Endodermal cell (in vitro differentiated cells): ENCODE measurements around the gene GPC6. TPM values are rescaled to one million over a fixed set of nuclear protein-coding genes. Genes with fewer than 3 reads are reported as not detected.

Experiments used
- DNase-seq: peaks from one replicate; pipeline ENCODE4 v3.0.0-alpha.2; 2017
- H3K27ac ChIP-seq: 2 replicates; pipeline ENCODE4 v1.5.1; 2013; ENCODE audit warnings: mild to moderate bottlenecking, low read depth, low read length, moderate library complexity
- H3K27me3 ChIP-seq: 2 replicates; pipeline ENCODE4 v1.6.1; 2013; ENCODE audit warnings: mild to moderate bottlenecking, low read length, moderate library complexity; ENCODE audit not compliant: insufficient read depth, control insufficient read depth, poor library complexity, severe bottlenecking
- H3K36me3 ChIP-seq: 2 replicates; pipeline ENCODE4 v1.7.0; 2013; ENCODE audit warnings: mild to moderate bottlenecking, low read length, moderate library complexity; ENCODE audit not compliant: control insufficient read depth, insufficient read depth
- H3K4me1 ChIP-seq: one replicate; pipeline ENCODE4 v1.7.0; 2013; ENCODE audit warnings: low read length; ENCODE audit not compliant: control insufficient read depth, insufficient read depth
- H3K4me3 ChIP-seq: 2 replicates; pipeline ENCODE4 v1.5.1; 2013; ENCODE audit warnings: mild to moderate bottlenecking, low read length, moderate library complexity
- H3K9ac ChIP-seq: 2 replicates; pipeline ENCODE4 v1.6.1; 2013; ENCODE audit warnings: mild to moderate bottlenecking, low read length, moderate library complexity; ENCODE audit not compliant: poor library complexity, severe bottlenecking; ENCODE audit errors: extremely low read depth
- H3K9me3 ChIP-seq: 2 replicates; pipeline ENCODE4 v1.6.1; 2013; ENCODE audit warnings: mild to moderate bottlenecking, low read length, moderate library complexity; ENCODE audit not compliant: control insufficient read depth
- H3K27ac Mint-ChIP-seq: 2 replicates; pipeline ENCODE4 v1.8.0; 2020; ENCODE audit warnings: mixed read lengths
- H3K27me3 Mint-ChIP-seq: 2 replicates; pipeline ENCODE4 v1.8.0; 2021; ENCODE audit warnings: mild to moderate bottlenecking, mixed read lengths; ENCODE audit not compliant: insufficient read depth
- H3K36me3 Mint-ChIP-seq: 2 replicates; pipeline ENCODE4 v1.8.0; 2020; ENCODE audit warnings: low read depth, mixed read lengths
- H3K4me1 Mint-ChIP-seq: 2 replicates; pipeline ENCODE4 v1.8.0; 2020; ENCODE audit warnings: mixed read lengths
- H3K4me3 Mint-ChIP-seq: 2 replicates; pipeline ENCODE4 v1.8.0; 2020; ENCODE audit warnings: mild to moderate bottlenecking, moderate library complexity, mixed read lengths
- H3K9me3 Mint-ChIP-seq: 2 replicates; pipeline ENCODE4 v1.8.0; 2020; ENCODE audit warnings: mild to moderate bottlenecking, mixed read lengths
- CTCF ChIP-seq: fragments of 200-600 bp; sonication (generic); conservative IDR thresholded peaks from 2 replicates; pipeline ENCODE4 v1.5.0; 2021; ENCODE audit warnings: antibody characterized with exemption, mild to moderate bottlenecking
- WGBS, 2 experiments: methylation state at CpG; one replicate each; pipeline versions ENCODE4 v1.1.5 to v1.1.7; 2013; ENCODE audit warnings: missing lambda C conversion rate in 2 of 2, mixed read lengths in 1 of 2; ENCODE audit not compliant: insufficient coverage in 1 of 2, insufficient read length in 1 of 2; 5-methylcytosine and 5-hydroxymethylcytosine counted together
- total RNA-seq, 2 donors: library from RNA; stranded (reverse); fragmentation: NEBNext Ultra II Directional in 1 of 2; extraction: Animal tissue kit (Norgen Biotek cat#: 25700) in 1 of 2; gene quantifications; 2 replicates in 1 of 2; 3 replicates in 1 of 2; pipeline ENCODE4 v1.2.1, GENCODE V29; 2021

GPC6 gene
- total RNA-seq, 2 donors from 2014 or later, result 69.6 to 80.4 TPM

GRCh38 chr13:93637852-93638251 lies 411.2 kb downstream of the GPC6 start:
- WGBS, 2 experiments, result 100% methylated on average over 2 of the region's 2 CpGs; no CpG with 5 or more reads in 1 of the 2 experiments
- peaks cover 25% of the 10 kb centered on the region for H3K4me1 Mint-ChIP-seq
- no peak overlapping the region for H3K4me3 ChIP-seq
- TF ChIP-seq CTCF, result no peak
- H3K9ac ChIP-seq, result no peak overlapping the region
- no peak overlapping the region for H3K4me3 Mint-ChIP-seq
- no peaks in the 10 kb centered on the region for H3K27me3 ChIP-seq
- H3K27me3 Mint-ChIP-seq, result no peaks in the 10 kb centered on the region
- H3K4me1 ChIP-seq, result peaks cover 3% of the 10 kb centered on the region
- no peak overlapping the region for H3K27ac Mint-ChIP-seq
- H3K9me3 ChIP-seq, result no peaks in the 10 kb centered on the region
- no peaks in the 10 kb centered on the region for H3K36me3 ChIP-seq
- H3K27ac ChIP-seq, result no peak overlapping the region
- no peaks in the 10 kb centered on the region for H3K36me3 Mint-ChIP-seq
- H3K9me3 Mint-ChIP-seq, result no peaks in the 10 kb centered on the region
- DNase-seq, result no peak

GRCh38 chr13:93640452-93640851 lies 413.8 kb downstream of the GPC6 start:
- H3K27me3 Mint-ChIP-seq, result no peaks in the 10 kb centered on the region
- H3K27ac Mint-ChIP-seq, result no peak overlapping the region
- 100% methylated on average over 1 of the region's 1 CpG for WGBS, 2 experiments
- no peak for DNase-seq
- H3K36me3 Mint-ChIP-seq, result no peaks in the 10 kb centered on the region
- Histone ChIP-seq H3K36me3 (peaks cover 4% of the 10 kb centered on the region), H3K9me3 (no peaks in the 10 kb centered on the region), H3K27me3 (no peaks in the 10 kb centered on the region), H3K4me1 (peaks cover 7% of the 10 kb centered on the region), H3K4me3 (no peak overlapping the region), H3K9ac (no peak overlapping the region), H3K27ac (no peak overlapping the region)
- peaks cover 36% of the 10 kb centered on the region for H3K4me1 Mint-ChIP-seq
- no peaks in the 10 kb centered on the region for H3K9me3 Mint-ChIP-seq
- TF ChIP-seq CTCF, result no peak
- no peak overlapping the region for H3K4me3 Mint-ChIP-seq

- WGBS, 2 experiments, result 91 to 100% methylated on average over 4 to 7 of the region's 7 CpGs
- no peak overlapping the region for H3K9ac ChIP-seq
- no peaks in the 10 kb centered on the region for H3K9me3 ChIP-seq
- no peaks in the 10 kb centered on the region for H3K9me3 Mint-ChIP-seq
- H3K27me3 ChIP-seq, result no peaks in the 10 kb centered on the region
- no peak overlapping the region for H3K27ac Mint-ChIP-seq
- no peak for DNase-seq
- no peak overlapping the region for H3K4me3 ChIP-seq
- no peak overlapping the region for H3K4me3 Mint-ChIP-seq
- no peak for TF ChIP-seq CTCF
- no peaks in the 10 kb centered on the region for H3K27me3 Mint-ChIP-seq
- H3K36me3 ChIP-seq, result peaks cover 4% of the 10 kb centered on the region
- H3K36me3 Mint-ChIP-seq, result no peaks in the 10 kb centered on the region
- H3K27ac ChIP-seq, result no peak overlapping the region
- H3K4me1 ChIP-seq, result peaks cover 17% of the 10 kb centered on the region
- H3K4me1 Mint-ChIP-seq, result peaks cover 36% of the 10 kb centered on the region
These were observed 419.6 kb downstream of the GPC6 start for GRCh38 chr13:93646245-93646644.
